Measurements from ENCODE around the gene VPS13D. TPM values are rescaled to one million over a fixed set of nuclear protein-coding genes. Genes with fewer than 3 reads are reported as not detected.

Gene VPS13D
- total and polyA plus RNA-seq, 4 donors: 10.2 to 68.3 (median 12.6) TPM

DNA sequence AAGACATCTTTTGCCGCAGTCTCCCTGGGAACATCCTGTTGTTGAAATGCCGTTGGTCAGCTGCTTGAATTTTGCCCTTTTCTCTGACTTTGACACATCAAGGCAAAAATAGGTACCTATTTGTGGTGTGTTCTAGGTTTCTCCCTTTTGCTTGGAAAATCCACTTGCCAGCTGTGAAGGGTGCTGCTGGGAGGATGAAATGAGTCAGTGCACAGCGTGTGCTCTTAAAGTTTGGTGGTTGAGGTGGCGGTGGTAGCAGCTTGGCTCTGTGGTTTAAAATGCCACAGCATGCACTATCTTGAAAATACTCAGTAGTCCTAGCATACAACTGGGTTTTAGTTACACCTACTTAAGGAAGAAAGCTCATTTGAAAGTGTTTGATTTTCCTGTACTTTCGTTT is 204.3 kb downstream of the VPS13D start:
- Histone ChIP-seq H3K9ac (ENCODE audit: low read depth in 1 of 2, low read length in 2 of 2) (peak overlapping the region in 1 of 2 donors; percentile 4), H3K4me1 (ENCODE audit: control insufficient read depth in 4 of 4, insufficient read depth in 4 of 4, low read length in 3 of 4) (peaks cover 12 to 28% (median 24%) of the 10 kb centered on the region in 4 donors), H3K27me3 (ENCODE audit: control insufficient read depth in 4 of 4, insufficient read depth in 4 of 4, low read length in 3 of 4) (no peaks in the 10 kb centered on the region), H3K4me3 (ENCODE audit: low read depth in 1 of 3, low read length in 3 of 3) (no peak overlapping the region), H3K9me3 (ENCODE audit: control insufficient read depth in 4 of 4, low read length in 3 of 4) (no peaks in the 10 kb centered on the region), H3K27ac (ENCODE audit: low read depth in 1 of 2, low read length in 2 of 2) (peak overlapping the region; percentile 80 to 83), H3K36me3 (ENCODE audit: control insufficient read depth in 4 of 4, insufficient read depth in 3 of 4, low read depth in 1 of 4, low read length in 3 of 4) (peaks cover 0 to 4% (median 2%) of the 10 kb centered on the region in 4 donors)
- TF ChIP-seq, protein P1, sequence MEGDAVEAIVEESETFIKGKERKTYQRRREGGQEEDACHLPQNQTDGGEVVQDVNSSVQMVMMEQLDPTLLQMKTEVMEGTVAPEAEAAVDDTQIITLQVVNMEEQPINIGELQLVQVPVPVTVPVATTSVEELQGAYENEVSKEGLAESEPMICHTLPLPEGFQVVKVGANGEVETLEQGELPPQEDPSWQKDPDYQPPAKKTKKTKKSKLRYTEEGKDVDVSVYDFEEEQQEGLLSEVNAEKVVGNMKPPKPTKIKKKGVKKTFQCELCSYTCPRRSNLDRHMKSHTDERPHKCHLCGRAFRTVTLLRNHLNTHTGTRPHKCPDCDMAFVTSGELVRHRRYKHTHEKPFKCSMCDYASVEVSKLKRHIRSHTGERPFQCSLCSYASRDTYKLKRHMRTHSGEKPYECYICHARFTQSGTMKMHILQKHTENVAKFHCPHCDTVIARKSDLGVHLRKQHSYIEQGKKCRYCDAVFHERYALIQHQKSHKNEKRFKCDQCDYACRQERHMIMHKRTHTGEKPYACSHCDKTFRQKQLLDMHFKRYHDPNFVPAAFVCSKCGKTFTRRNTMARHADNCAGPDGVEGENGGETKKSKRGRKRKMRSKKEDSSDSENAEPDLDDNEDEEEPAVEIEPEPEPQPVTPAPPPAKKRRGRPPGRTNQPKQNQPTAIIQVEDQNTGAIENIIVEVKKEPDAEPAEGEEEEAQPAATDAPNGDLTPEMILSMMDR (IDR thresholded peaks at IDR 0.05; ENCODE audit: low read depth, low read length, missing input control): no peak
- peak in 1 of 2 donors; percentile 16 for TF ChIP-seq JUND (IDR thresholded peaks at IDR 0.05)
- TF ChIP-seq TAF1 (conservative IDR thresholded peaks at IDR 0.05): no peak
- no peak for TF ChIP-seq GABPA (IDR thresholded peaks at IDR 0.05 in 1 of 2, conservative IDR thresholded peaks at IDR 0.05 in 1 of 2)
- TF ChIP-seq, protein P2, sequence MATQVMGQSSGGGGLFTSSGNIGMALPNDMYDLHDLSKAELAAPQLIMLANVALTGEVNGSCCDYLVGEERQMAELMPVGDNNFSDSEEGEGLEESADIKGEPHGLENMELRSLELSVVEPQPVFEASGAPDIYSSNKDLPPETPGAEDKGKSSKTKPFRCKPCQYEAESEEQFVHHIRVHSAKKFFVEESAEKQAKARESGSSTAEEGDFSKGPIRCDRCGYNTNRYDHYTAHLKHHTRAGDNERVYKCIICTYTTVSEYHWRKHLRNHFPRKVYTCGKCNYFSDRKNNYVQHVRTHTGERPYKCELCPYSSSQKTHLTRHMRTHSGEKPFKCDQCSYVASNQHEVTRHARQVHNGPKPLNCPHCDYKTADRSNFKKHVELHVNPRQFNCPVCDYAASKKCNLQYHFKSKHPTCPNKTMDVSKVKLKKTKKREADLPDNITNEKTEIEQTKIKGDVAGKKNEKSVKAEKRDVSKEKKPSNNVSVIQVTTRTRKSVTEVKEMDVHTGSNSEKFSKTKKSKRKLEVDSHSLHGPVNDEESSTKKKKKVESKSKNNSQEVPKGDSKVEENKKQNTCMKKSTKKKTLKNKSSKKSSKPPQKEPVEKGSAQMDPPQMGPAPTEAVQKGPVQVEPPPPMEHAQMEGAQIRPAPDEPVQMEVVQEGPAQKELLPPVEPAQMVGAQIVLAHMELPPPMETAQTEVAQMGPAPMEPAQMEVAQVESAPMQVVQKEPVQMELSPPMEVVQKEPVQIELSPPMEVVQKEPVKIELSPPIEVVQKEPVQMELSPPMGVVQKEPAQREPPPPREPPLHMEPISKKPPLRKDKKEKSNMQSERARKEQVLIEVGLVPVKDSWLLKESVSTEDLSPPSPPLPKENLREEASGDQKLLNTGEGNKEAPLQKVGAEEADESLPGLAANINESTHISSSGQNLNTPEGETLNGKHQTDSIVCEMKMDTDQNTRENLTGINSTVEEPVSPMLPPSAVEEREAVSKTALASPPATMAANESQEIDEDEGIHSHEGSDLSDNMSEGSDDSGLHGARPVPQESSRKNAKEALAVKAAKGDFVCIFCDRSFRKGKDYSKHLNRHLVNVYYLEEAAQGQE (IDR thresholded peaks at IDR 0.05): no peak
- no peak for DNase-seq (ENCODE audit: low spot score)
- WGBS: 50% methylated on average over 5 of the region's 5 CpGs

DNA sequence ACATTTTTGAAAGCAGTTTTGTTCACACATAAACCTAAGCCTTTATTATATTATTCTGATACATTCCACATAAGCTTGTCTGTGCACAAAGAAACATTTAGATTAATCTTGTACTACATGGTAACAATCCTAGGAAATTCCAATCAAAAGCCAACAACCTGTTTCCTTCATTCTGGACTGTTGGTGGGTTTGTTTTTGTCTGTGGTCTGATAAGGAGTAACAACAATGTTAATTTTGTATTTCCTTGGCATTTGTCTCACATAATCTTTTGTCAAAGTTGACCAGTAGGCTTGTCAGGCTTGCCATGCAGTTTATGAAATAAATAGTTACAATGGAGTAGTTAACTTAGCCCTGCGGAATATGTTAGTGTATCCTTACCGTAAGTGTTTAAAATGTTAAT is 204.9 kb downstream of the VPS13D start:
- Histone ChIP-seq H3K9me3 (ENCODE audit: control insufficient read depth in 4 of 4, low read length in 3 of 4) (no peaks in the 10 kb centered on the region), H3K4me1 (ENCODE audit: control insufficient read depth in 4 of 4, insufficient read depth in 4 of 4, low read length in 3 of 4) (peaks cover 12 to 28% (median 24%) of the 10 kb centered on the region in 4 donors), H3K36me3 (ENCODE audit: control insufficient read depth in 4 of 4, insufficient read depth in 3 of 4, low read depth in 1 of 4, low read length in 3 of 4) (peaks cover 0 to 6% (median 2%) of the 10 kb centered on the region in 4 donors), H3K27ac (ENCODE audit: low read depth in 1 of 2, low read length in 2 of 2) (peak overlapping the region in 1 of 2 donors; percentile 83), H3K27me3 (ENCODE audit: control insufficient read depth in 4 of 4, insufficient read depth in 4 of 4, low read length in 3 of 4) (no peaks in the 10 kb centered on the region), H3K4me3 (ENCODE audit: low read depth in 1 of 3, low read length in 3 of 3) (no peak overlapping the region), H3K9ac (ENCODE audit: low read depth in 1 of 2, low read length in 2 of 2) (no peak overlapping the region)
- TF ChIP-seq NR2F2 (IDR thresholded peaks at IDR 0.05) (peak; percentile 16), RAD21 (IDR thresholded peaks at IDR 0.05) (peak in 1 of 2 donors; percentile 10), HNF4A (conservative IDR thresholded peaks at IDR 0.05) (no peak)
- DNase-seq (ENCODE audit: low spot score): no peak
- WGBS: 90% methylated on average over 2 of the region's 2 CpGs

DNA sequence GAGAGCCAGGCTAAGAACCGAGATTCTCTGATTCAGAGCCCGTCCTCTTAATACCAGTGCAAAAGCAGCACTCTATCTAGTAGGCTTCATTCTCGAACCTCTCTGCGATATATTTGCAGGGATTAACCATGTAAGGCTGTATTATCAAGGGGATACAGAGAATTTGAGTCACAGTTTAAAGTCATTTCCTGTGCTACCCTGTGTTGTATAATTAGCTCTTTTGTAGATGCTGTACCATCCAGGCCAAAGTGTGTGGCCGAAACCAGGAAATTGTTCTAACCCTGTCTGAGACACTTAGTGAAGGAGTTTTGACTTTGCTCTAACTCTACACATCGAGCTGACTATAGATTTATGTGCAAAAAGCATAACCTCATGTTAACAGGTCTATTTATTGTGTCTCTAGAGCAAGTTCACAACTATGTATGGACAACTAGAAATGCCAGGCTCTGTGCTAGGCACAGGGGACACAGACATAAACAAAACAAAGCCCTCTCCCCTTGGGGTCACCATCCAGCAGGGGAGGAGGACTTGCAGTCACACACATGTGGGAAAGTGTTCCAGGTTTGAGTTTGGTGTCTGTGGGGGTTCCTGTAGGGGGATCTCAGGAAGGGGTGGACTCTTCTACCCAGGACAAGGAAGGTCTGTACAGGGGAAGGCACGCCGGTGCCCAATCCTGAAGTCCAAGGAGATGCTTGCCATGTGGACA is 206.0 kb downstream of the VPS13D start:
- Histone ChIP-seq H3K27me3 (ENCODE audit: control insufficient read depth in 4 of 4, insufficient read depth in 4 of 4, low read length in 3 of 4) (no peaks in the 10 kb centered on the region), H3K4me3 (ENCODE audit: low read depth in 1 of 3, low read length in 3 of 3) (no peak overlapping the region), H3K9ac (ENCODE audit: low read depth in 1 of 2, low read length in 2 of 2) (peak overlapping the region in 1 of 2 donors; percentile 39), H3K36me3 (ENCODE audit: control insufficient read depth in 4 of 4, insufficient read depth in 3 of 4, low read depth in 1 of 4, low read length in 3 of 4) (peaks cover 0 to 3% (median 0%) of the 10 kb centered on the region in 4 donors), H3K4me1 (ENCODE audit: control insufficient read depth in 4 of 4, insufficient read depth in 4 of 4, low read length in 3 of 4) (peaks cover 12 to 28% (median 24%) of the 10 kb centered on the region in 4 donors), H3K9me3 (ENCODE audit: control insufficient read depth in 4 of 4, low read length in 3 of 4) (no peaks in the 10 kb centered on the region), H3K27ac (ENCODE audit: low read depth in 1 of 2, low read length in 2 of 2) (peak overlapping the region; percentile 15 to 28)
- TF ChIP-seq, protein P3, sequence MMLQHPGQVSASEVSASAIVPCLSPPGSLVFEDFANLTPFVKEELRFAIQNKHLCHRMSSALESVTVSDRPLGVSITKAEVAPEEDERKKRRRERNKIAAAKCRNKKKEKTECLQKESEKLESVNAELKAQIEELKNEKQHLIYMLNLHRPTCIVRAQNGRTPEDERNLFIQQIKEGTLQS (IDR thresholded peaks at IDR 0.05): no peak
- peak; percentile 40 for TF ChIP-seq NR2F2 (IDR thresholded peaks at IDR 0.05)
- TF ChIP-seq RXRA (IDR thresholded peaks at IDR 0.05): peak in 1 of 2 donors; percentile 23
- peak; percentile 16 to 17 for TF ChIP-seq RAD21 (IDR thresholded peaks at IDR 0.05)
- 79% methylated on average over 8 of the region's 8 CpGs for WGBS
- DNase-seq (ENCODE audit: low spot score): no peak

Data from liver (tissue), 9 donors.